ENCODE data around the gene TMEM267.
A peak's percentile ranks its signal among the peaks of the same experiment; 100 is the strongest.
"Not testable (repeated sequence)": the region's sequence is repeated elsewhere in the genome, so short reads cannot be mapped to it uniquely, and the experiment has no call there.

The TMEM267 gene

DNA sequence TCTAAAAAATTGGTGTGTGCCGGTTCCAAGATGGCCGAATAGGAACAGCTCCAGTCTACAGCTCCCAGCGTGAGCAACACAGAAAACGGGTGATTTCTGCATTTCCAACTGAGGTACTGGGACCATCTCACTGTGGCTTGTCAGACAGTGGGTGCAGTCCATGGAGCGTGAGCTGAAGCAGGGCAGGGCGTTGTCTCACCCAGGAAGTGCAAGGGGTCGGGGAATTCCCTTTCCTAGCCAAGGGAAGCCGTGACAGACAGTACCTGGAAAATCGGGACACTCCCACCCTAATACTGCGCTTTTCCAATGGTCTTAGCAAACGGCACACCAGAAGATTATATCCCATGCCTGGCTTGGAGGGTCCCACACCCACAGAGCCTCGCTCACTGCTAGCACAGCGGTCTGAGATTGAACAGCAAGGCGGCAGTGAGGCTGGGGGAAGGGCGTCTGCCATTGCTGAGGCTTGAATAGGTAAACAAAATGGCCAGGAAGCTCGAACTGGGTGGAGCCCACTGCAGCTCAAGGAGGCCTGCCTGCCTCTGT lies 81.1 kb downstream of the TMEM267 start:
- DNase-seq: not testable (repeated sequence)

DNA sequence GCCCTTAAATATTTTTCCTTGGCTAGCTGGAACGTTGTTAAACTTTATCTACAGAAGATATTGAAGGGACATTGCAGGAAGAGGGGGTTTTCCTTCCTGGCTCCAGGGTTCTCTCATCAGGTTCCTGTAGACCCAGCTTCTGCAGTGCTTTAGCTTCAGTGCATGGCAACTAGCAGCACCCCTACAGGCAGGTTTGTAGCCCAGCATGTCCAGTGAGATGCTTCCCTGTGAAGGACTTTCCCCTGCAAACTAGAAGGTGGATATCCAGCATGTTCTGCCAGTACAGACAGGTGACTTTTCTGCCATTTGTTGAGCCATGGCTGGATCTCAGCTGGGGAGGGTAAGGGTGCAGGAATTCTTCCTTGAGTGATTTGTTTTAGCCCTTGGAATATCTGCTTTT lies 81.8 kb downstream of the TMEM267 start:
- DNase-seq: no peak

DNA sequence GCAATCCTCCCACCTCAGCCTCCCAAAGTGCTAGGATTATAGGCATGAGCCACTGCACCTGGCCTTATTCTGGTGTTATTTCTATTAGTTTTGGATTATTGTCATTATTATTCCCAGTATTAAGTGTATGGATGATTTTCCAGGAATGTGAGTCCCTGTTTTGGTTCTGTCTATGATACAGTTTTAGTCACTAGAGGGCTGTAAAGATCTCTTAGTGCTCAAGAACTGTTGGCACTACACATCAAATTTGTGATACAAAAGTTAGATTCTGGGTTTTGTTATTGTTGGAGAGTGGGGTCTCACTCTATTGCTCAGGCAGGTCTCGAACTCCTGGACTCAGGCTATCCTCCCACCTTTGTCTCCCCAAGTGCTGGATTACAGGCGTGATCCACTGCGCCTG lies 83.6 kb downstream of the TMEM267 start:
- no peak for DNase-seq

DNA sequence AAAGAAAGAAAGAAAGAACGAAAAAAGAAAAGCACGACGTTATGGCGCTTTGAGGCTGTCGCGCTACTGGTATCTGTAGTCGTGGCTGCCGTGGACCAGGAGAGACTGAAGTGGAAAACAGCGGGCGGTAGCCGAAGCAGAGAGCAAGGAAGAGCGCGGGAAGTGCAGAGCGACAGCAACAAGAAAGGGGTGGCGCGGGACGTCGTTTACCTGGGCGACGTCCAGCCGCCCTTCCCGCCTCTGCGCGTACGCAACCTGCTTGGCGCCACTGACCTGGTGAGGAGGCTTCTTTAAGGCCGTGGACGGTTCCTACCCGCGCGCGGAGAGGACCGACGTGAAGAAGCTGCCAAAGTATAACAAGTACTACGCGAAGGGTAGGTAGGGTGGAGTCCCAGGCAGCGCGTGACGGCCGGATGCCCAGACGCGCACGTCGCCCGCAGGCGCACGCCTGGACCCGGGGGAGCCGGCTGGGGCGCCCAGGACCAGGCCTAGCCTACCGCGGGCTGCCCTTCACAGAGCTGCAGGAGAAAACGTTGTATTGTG lies 86.8 kb downstream of the TMEM267 start:
- peak; percentile 21 for DNase-seq

Data from effector CD4-positive, alpha-beta T cell (primary cell).